Kidney (tissue), 14 donors: ENCODE data around the gene COPS7B. TPM values are rescaled to one million over a fixed set of nuclear protein-coding genes. Genes with fewer than 3 reads are reported as not detected.

Experiments used
- DNase-seq, 5 donors: peaks; one replicate each; pipeline ENCODE4 v3.0.0-alpha.2; 2013 to 2020
- FAIRE-seq: peaks from 2 replicates; lab custom pipeline; 2012; peaks lifted over from hg19 to GRCh38; lab: Jason Lieb, UNC
- H3K27ac ChIP-seq, 2 donors: one replicate each; pipeline ENCODE4 v1.7.0; 2013; ENCODE audit warnings: low read depth in 2 of 2, low read length in 2 of 2, inconsistent platforms in 1 of 2
- H3K27me3 ChIP-seq: one replicate; pipeline ENCODE4 v1.7.1; 2013; ENCODE audit warnings: low read length, inconsistent platforms; ENCODE audit not compliant: control insufficient read depth, insufficient read depth
- H3K36me3 ChIP-seq, 3 donors: one replicate each; pipeline versions ENCODE4 v1.7.0 to v1.7.1; 2013; ENCODE audit warnings: low read length in 3 of 3, control low read depth in 1 of 3, inconsistent platforms in 1 of 3; ENCODE audit not compliant: insufficient read depth in 3 of 3, control insufficient read depth in 2 of 3
- H3K4me1 ChIP-seq, 3 donors: one replicate each; pipeline versions ENCODE4 v1.7.0 to v1.7.1; 2013; ENCODE audit warnings: low read length in 3 of 3, inconsistent platforms in 1 of 3, low read depth in 1 of 3; ENCODE audit not compliant: control insufficient read depth in 2 of 3, insufficient read depth in 2 of 3
- H3K4me3 ChIP-seq, 3 donors: one replicate each; pipeline versions ENCODE4 v1.7.0 to v1.8.1; 2013; ENCODE audit warnings: low read length in 3 of 3, control low read depth in 1 of 3, inconsistent platforms in 1 of 3
- H3K9ac ChIP-seq, 3 donors: one replicate each; pipeline versions ENCODE4 v1.7.0 to v1.7.1; 2013; ENCODE audit warnings: low read length in 3 of 3, control low read depth in 1 of 3, inconsistent platforms in 1 of 3
- H3K9me3 ChIP-seq, 3 donors: one replicate each; pipeline versions ENCODE4 v1.7.0 to v1.7.1; 2013; ENCODE audit warnings: low read length in 3 of 3, control low read depth in 1 of 3, inconsistent platforms in 1 of 3; ENCODE audit not compliant: control insufficient read depth in 2 of 3, insufficient read depth in 1 of 3
- CTCF ChIP-seq: IDR thresholded peaks from 3 replicates; pipeline ENCODE4 v1.5.1; 2012; ENCODE audit warnings: mild to moderate bottlenecking, moderate library complexity, borderline replicate concordance; ENCODE audit not compliant: insufficient read depth; ENCODE audit errors: extremely low read depth
- intact Hi-C: fragments of 100-400 bp; cut with DNase I; formaldehyde crosslinking; loops from one replicate; pipeline ENCODE4 v1.11.1; 2022
- polyA plus RNA-seq: library from polyadenylated mRNA; stranded (reverse); fragments of 350-450 nt; fragmentation: Illumina TruSeq; extraction: RNeasy Lipid Tissue Mini Kit (QIAGEN cat#74804); gene quantifications from one replicate; pipeline ENCODE4 v1.2.3, GENCODE V29; 2014; ENCODE audit warnings: low read depth, low replicate concordance; ENCODE audit not compliant: insufficient read depth
- total RNA-seq: library from RNA; stranded (reverse); fragmentation: NEBNext Ultra II Directional; extraction: Animal tissue kit (Norgen Biotek cat#: 25700); gene quantifications from one replicate; pipeline ENCODE4 v1.2.1, GENCODE V29; 2021
- donor health status: control.
- donor health status: control.
- donor health status: control.
- donor health status: control.
- donor health status: control.
- donor health status: DM: yes; HTN: yes; CAD: no.
- donor health status: Normal renal cell carcinoma (clear cell type).

Gene COPS7B
- total and polyA plus RNA-seq, 2 donors from 2014 or later, result 21.9 to 33.0 TPM

- Histone ChIP-seq H3K9me3 (no peaks in the 10 kb centered on the region), H3K4me3 (peak overlapping the region; percentile 69 to 82 (median 75)), H3K27me3 (no peaks in the 10 kb centered on the region), H3K36me3 (peaks cover 0 to 16% (median 4%) of the 10 kb centered on the region in 3 donors), H3K27ac (no peak overlapping the region), H3K4me1 (peaks cover 0 to 20% (median 5%) of the 10 kb centered on the region in 3 donors), H3K9ac (peak overlapping the region; percentile 59 to 71 (median 69))
- DNase-seq (no peak), FAIRE-seq (no peak)
- no peak for TF ChIP-seq CTCF
- intact Hi-C loops, result no loop called here
Measured at GRCh38 chr2:231785822-231786176, 446 bp upstream of the COPS7B start.

- H3K36me3 ChIP-seq, result peaks cover 0 to 16% (median 7%) of the 10 kb centered on the region in 3 donors
- intact Hi-C loops, result no loop called here
- H3K27ac ChIP-seq, result peak overlapping the region in 1 of 2 donors; percentile 1
- DNase-seq, result no peak
- H3K4me1 ChIP-seq, result peaks cover 0 to 20% (median 5%) of the 10 kb centered on the region in 3 donors
- TF ChIP-seq CTCF, result no peak
- no peaks in the 10 kb centered on the region for H3K27me3 ChIP-seq
- no peak for FAIRE-seq
- peak overlapping the region; percentile 2 to 34 (median 33) for H3K9ac ChIP-seq
- H3K9me3 ChIP-seq, result no peaks in the 10 kb centered on the region
- peak overlapping the region; percentile 82 to 91 (median 82) for H3K4me3 ChIP-seq
Measured at GRCh38 chr2:231786917-231787292, 660 bp downstream of the COPS7B start.

- Histone ChIP-seq H3K4me1 (peaks cover 0 to 10% (median 9%) of the 10 kb centered on the region in 3 donors), H3K27me3 (no peaks in the 10 kb centered on the region), H3K4me3 (no peak overlapping the region), H3K9ac (no peak overlapping the region), H3K36me3 (peaks cover 4 to 30% (median 16%) of the 10 kb centered on the region in 3 donors), H3K9me3 (no peaks in the 10 kb centered on the region), H3K27ac (no peak overlapping the region)
- FAIRE-seq (no peak), DNase-seq (no peak)
- no peak for TF ChIP-seq CTCF
- intact Hi-C loops, result no loop called here
Measured at GRCh38 chr2:231791107-231791506, 4.9 kb downstream of the COPS7B start.

GRCh38 chr2:231794383-231794782 is 8.1 kb downstream of the COPS7B start:
- Histone ChIP-seq H3K9me3 (no peaks in the 10 kb centered on the region), H3K4me1 (peaks cover 0 to 6% (median 4%) of the 10 kb centered on the region in 3 donors), H3K9ac (no peak overlapping the region), H3K27me3 (no peaks in the 10 kb centered on the region), H3K4me3 (no peak overlapping the region), H3K27ac (no peak overlapping the region), H3K36me3 (peaks cover 4 to 44% (median 30%) of the 10 kb centered on the region in 3 donors)
- intact Hi-C loops, result no loop called here
- FAIRE-seq, result no peak
- TF ChIP-seq CTCF, result no peak
- no peak for DNase-seq
